BLaER1 treated with 17β-estradiol and CSF1 and Interleukin-3, amounts not matched to agents 10 nM and 100 nM (cell line): ENCODE measurements around the gene DPP10.

Experiments used
- H3K27ac ChIP-seq, 11 experiments: shearing (Covaris generic); formaldehyde crosslinking; 2 replicates each; pipeline ENCODE4 v1.8.1; 2022
- H3K27me3 ChIP-seq, 11 experiments: shearing (Covaris generic); formaldehyde crosslinking; 2 replicates each; pipeline ENCODE4 v1.8.1; 2022
- H3K36me3 ChIP-seq, 11 experiments: shearing (Covaris generic); formaldehyde crosslinking; 2 replicates each; pipeline ENCODE4 v1.8.1; 2022
- H3K4me1 ChIP-seq, 10 experiments: shearing (Covaris generic); formaldehyde crosslinking; 2 replicates each; pipeline ENCODE4 v1.8.1; 2022
- H3K4me2 ChIP-seq, 11 experiments: shearing (Covaris generic); formaldehyde crosslinking; 2 replicates each; pipeline ENCODE4 v1.8.1; 2022
- H3K4me3 ChIP-seq, 10 experiments: shearing (Covaris generic); formaldehyde crosslinking; 2 replicates each; pipeline ENCODE4 v1.8.1; 2022
- H3K9ac ChIP-seq, 11 experiments: shearing (Covaris generic); formaldehyde crosslinking; 2 replicates each; pipeline ENCODE4 v1.8.1; 2022
- H3K9me3 ChIP-seq, 11 experiments: shearing (Covaris generic); formaldehyde crosslinking; replicated peaks in 1 of 11; 2 replicates each; pipeline ENCODE4 v1.8.1; 2022
- H4K20me1 ChIP-seq, 11 experiments: shearing (Covaris generic); formaldehyde crosslinking; 2 replicates each; pipeline ENCODE4 v1.8.1; 2022
- Cebpa-rat ChIP-seq, 11 experiments: shearing (Covaris generic); IDR thresholded peaks; 2 replicates each; pipeline ENCODE4 v1.8.1; 2022

The DPP10 gene

GRCh38 chr2:114550364-114550763 lies 107.9 kb downstream of the DPP10 start:
- H3K4me2 ChIP-seq = no peak overlapping the region; a peak in 1 of 22 replicates
- no peak overlapping the region for H3K4me3 ChIP-seq
- no peaks in the 10 kb centered on the region for H3K9me3 ChIP-seq
- H3K27ac ChIP-seq = no peak overlapping the region
- H3K9ac ChIP-seq = no peak overlapping the region
- no peaks in the 10 kb centered on the region for H3K36me3 ChIP-seq
- no peak for TF ChIP-seq Cebpa-rat (IDR thresholded peaks at IDR 0.05)
- H3K27me3 ChIP-seq = no peaks in the 10 kb centered on the region
- peaks cover 8 to 31% (median 21%) of the 10 kb centered on the region in 10 experiments for H3K4me1 ChIP-seq
- no peaks in the 10 kb centered on the region for H4K20me1 ChIP-seq

- Histone ChIP-seq H3K9me3 (no peaks in the 10 kb centered on the region), H3K27ac (no peak overlapping the region), H3K4me3 (no peak overlapping the region), H3K27me3 (no peaks in the 10 kb centered on the region), H4K20me1 (no peaks in the 10 kb centered on the region), H3K4me2 (no peak overlapping the region), H3K9ac (no peak overlapping the region), H3K36me3 (no peaks in the 10 kb centered on the region), H3K4me1 (peaks cover 8 to 31% (median 21%) of the 10 kb centered on the region in 10 experiments)
- no peak for TF ChIP-seq Cebpa-rat (IDR thresholded peaks at IDR 0.05)
Measured at GRCh38 chr2:114550895-114551793, 108.7 kb downstream of the DPP10 start.

- Histone ChIP-seq H3K4me1 (peaks cover 8 to 18% (median 11%) of the 10 kb centered on the region in 10 experiments; a peak in 19 of 20 replicates), H3K9ac (no peak overlapping the region), H3K4me2 (no peak overlapping the region)
Measured at GRCh38 chr2:114553027-114553426, 110.6 kb downstream of the DPP10 start.

GRCh38 chr2:114569166-114569565 lies 126.7 kb downstream of the DPP10 start:
- Histone ChIP-seq H3K9me3 (no peaks in the 10 kb centered on the region), H3K27me3 (no peaks in the 10 kb centered on the region), H3K27ac (no peak overlapping the region), H3K4me3 (no peak overlapping the region), H3K4me2 (no peak overlapping the region), H4K20me1 (no peaks in the 10 kb centered on the region), H3K36me3 (no peaks in the 10 kb centered on the region), H3K4me1 (0 out of 20 replicates have a peak, but pooled peaks cover 0 to 5% (median 0%) of the 10 kb centered on the region in 10 experiments), H3K9ac (no peak overlapping the region)
- no peak for TF ChIP-seq Cebpa-rat (IDR thresholded peaks at IDR 0.05)

More at GRCh38 chr2:114553027-114553426, 110.6 kb downstream of the DPP10 start:
- no peaks in the 10 kb centered on the region for H3K27me3 ChIP-seq
- H3K27ac ChIP-seq = no peak overlapping the region
- no peak overlapping the region for H3K4me3 ChIP-seq
- H4K20me1 ChIP-seq = no peaks in the 10 kb centered on the region
- H3K36me3 ChIP-seq = no peaks in the 10 kb centered on the region
- H3K9me3 ChIP-seq = no peaks in the 10 kb centered on the region
- TF ChIP-seq Cebpa-rat (IDR thresholded peaks at IDR 0.05) = no peak

- Histone ChIP-seq H4K20me1 (no peaks in the 10 kb centered on the region), H3K4me2 (no peak overlapping the region), H3K4me1 (peaks cover 0 to 5% (median 0%) of the 10 kb centered on the region in 10 experiments; a peak in 2 of 20 replicates), H3K36me3 (no peaks in the 10 kb centered on the region), H3K9me3 (no peaks in the 10 kb centered on the region), H3K27ac (no peak overlapping the region), H3K9ac (no peak overlapping the region), H3K4me3 (no peak overlapping the region), H3K27me3 (no peaks in the 10 kb centered on the region)
- no peak for TF ChIP-seq Cebpa-rat (IDR thresholded peaks at IDR 0.05)
Measured at GRCh38 chr2:114577657-114578056, 135.2 kb downstream of the DPP10 start.

- Histone ChIP-seq H3K4me1 (peaks cover 0 to 5% (median 0%) of the 10 kb centered on the region in 10 experiments; a peak in 2 of 20 replicates), H3K36me3 (no peaks in the 10 kb centered on the region), H4K20me1 (no peaks in the 10 kb centered on the region), H3K9ac (no peak overlapping the region), H3K27me3 (no peaks in the 10 kb centered on the region), H3K4me2 (peak overlapping the region in 1 of 11 experiments; percentile 20; a peak in 1 of 22 replicates), H3K9me3 (no peaks in the 10 kb centered on the region), H3K27ac (no peak overlapping the region), H3K4me3 (no peak overlapping the region)
- TF ChIP-seq Cebpa-rat (IDR thresholded peaks at IDR 0.05) = no peak
Measured at GRCh38 chr2:114579542-114579941, 137.1 kb downstream of the DPP10 start.

- no peak for TF ChIP-seq Cebpa-rat (IDR thresholded peaks at IDR 0.05)
- no peaks in the 10 kb centered on the region for H3K36me3 ChIP-seq
- H3K9ac ChIP-seq = no peak overlapping the region
- H3K4me2 ChIP-seq = no peak overlapping the region
- H3K27me3 ChIP-seq = no peaks in the 10 kb centered on the region
- no peak overlapping the region for H3K27ac ChIP-seq
- no peaks in the 10 kb centered on the region for H3K9me3 ChIP-seq
- H4K20me1 ChIP-seq = no peaks in the 10 kb centered on the region
- no peak overlapping the region for H3K4me3 ChIP-seq
- peaks cover 0 to 5% (median 0%) of the 10 kb centered on the region in 10 experiments; a peak in 2 of 20 replicates for H3K4me1 ChIP-seq
Measured at GRCh38 chr2:114580691-114581090, 138.2 kb downstream of the DPP10 start.

GRCh38 chr2:114598329-114598728 lies 155.9 kb downstream of the DPP10 start:
- Histone ChIP-seq H3K27me3 (no peaks in the 10 kb centered on the region), H3K9ac (no peak overlapping the region), H3K4me1 (no peaks in the 10 kb centered on the region), H3K4me2 (no peak overlapping the region), H4K20me1 (no peaks in the 10 kb centered on the region), H3K36me3 (no peaks in the 10 kb centered on the region), H3K4me3 (no peak overlapping the region), H3K27ac (no peak overlapping the region), H3K9me3 (no peaks in the 10 kb centered on the region)
- no peak for TF ChIP-seq Cebpa-rat (IDR thresholded peaks at IDR 0.05)

- Histone ChIP-seq H3K27me3 (no peaks in the 10 kb centered on the region), H3K4me1 (peaks cover 0 to 14% (median 9%) of the 10 kb centered on the region in 10 experiments; a peak in 11 of 20 replicates), H3K4me2 (no peak overlapping the region), H3K4me3 (no peak overlapping the region), H3K9ac (no peak overlapping the region), H4K20me1 (no peaks in the 10 kb centered on the region), H3K9me3 (no peaks in the 10 kb centered on the region), H3K36me3 (no peaks in the 10 kb centered on the region), H3K27ac (no peak overlapping the region)
- no peak for TF ChIP-seq Cebpa-rat (IDR thresholded peaks at IDR 0.05)
Measured at GRCh38 chr2:114609203-114609602, 166.8 kb downstream of the DPP10 start.
